ENCODE data around the gene KLHL40. TPM values are rescaled to one million over a fixed set of nuclear protein-coding genes. Genes with fewer than 3 reads are reported as not detected.

The KLHL40 gene
- total and polyA plus RNA-seq, 2 donors (not counting 3 experiments of a cell fraction or from before 2014, with no cell fraction given), result not detected

DNA sequence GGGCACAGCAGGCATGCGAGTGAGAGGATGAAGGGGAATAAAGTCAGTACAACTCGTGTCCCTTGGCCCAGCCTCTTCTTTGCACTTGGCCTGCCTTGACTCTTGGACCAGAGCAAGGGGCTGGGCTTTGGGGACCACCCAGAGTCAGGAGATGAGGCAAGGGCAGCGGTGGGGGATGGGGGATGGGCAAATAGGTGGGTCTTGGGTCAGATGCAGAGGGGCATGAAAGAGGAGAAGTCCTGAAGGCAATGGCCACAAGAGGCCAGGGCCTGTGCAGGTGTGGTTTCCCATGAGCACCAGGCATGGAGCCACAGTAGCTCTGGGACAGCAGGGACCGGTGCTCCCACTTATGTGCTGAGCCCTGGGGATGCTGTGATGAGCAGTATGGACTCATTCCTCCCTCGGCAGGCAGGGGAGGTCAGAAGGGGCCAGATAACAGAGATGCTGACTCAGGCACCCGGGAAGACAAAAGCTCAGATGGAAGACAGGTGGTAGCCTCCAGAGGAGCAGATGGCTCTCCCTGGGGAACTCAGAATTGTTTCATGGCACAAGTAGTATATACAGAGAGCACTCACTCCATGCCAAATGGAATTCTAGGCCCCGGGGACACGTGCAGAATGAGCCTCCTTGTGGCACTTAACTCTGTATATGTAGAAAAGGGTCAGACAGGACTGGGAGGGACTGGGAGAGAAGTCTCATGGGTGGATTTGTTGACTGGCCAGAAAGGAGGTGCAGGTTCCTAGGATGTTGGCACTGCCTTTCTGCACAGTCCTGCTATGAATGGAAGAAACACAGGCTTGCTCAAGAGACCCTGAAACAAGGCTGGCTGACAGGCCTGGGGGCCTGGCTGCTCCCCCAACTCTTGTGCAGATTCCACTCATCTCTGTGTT is 17.6 kb upstream of the KLHL40 start:
- no TSS peak for BruUV-seq (replicated peaks)
- no peaks in the 10 kb centered on the region for H4K20me1 ChIP-seq (replicated peaks; ENCODE audit: control insufficient read depth, extremely low read depth, insufficient read depth, low read length)
- TF ChIP-seq JUN (IDR thresholded peaks at IDR 0.05; ENCODE audit: borderline replicate concordance, insufficient read depth, insufficient read length, low read depth), result no peak
- TF ChIP-seq POLR2A (IDR thresholded peaks at IDR 0.05; ENCODE audit: low read depth, low read length), result peak; percentile 41
- no peak for TF ChIP-seq MYC (IDR thresholded peaks at IDR 0.05; ENCODE audit: low read depth, low read length)
- no peak for TF ChIP-seq FOS (IDR thresholded peaks at IDR 0.05; ENCODE audit: borderline replicate concordance, insufficient read depth, low read length)
- no peak overlapping the region for H3K27ac ChIP-seq (ENCODE audit: insufficient read depth, low read depth, low read length)
- no peaks in the 10 kb centered on the region for H3K9me3 ChIP-seq (replicated peaks; ENCODE audit: control insufficient read depth, insufficient read depth, low read length)
- DNase-seq (ENCODE audit: low read depth, low spot score) (no peak), FAIRE-seq (no peak)
- POLR2A ChIA-PET, result no interaction called here
- H3K9ac ChIP-seq (replicated peaks; ENCODE audit: extremely low read depth, insufficient read depth, low read length), result no peak overlapping the region
- dilution Hi-C loops (cut with MboI; ENCODE audit: extremely low pct_ligation_motif_present, low sequenced_read_pairs) (no loop called here), intact Hi-C loops (cut with micrococcal nuclease) (no loop called here)
- H3K4me2 ChIP-seq (ENCODE audit: insufficient read depth, low read length), result no peak overlapping the region
- H3K4me3 ChIP-seq (replicated peaks in 1 of 3; ENCODE audit: insufficient read depth in 1 of 3, low read depth in 1 of 3, low read length in 3 of 3), result no peak overlapping the region
- H3K9me1 ChIP-seq (replicated peaks; ENCODE audit: control insufficient read depth, extremely low read depth, insufficient read depth, low read length), result no peaks in the 10 kb centered on the region
- no peaks in the 10 kb centered on the region for H3K4me1 ChIP-seq (ENCODE audit: control insufficient read depth, extremely low read depth, insufficient read depth, low read length)
- no peak overlapping the region for H2AFZ ChIP-seq (ENCODE audit: low read depth, low read length)
- no peaks in the 10 kb centered on the region for H3K27me3 ChIP-seq (ENCODE audit: control insufficient read depth in 2 of 2, insufficient read depth in 2 of 2, low read length in 2 of 2)
- peaks cover 0 to under 1% of the 10 kb centered on the region in 2 experiments for H3K36me3 ChIP-seq (ENCODE audit: control insufficient read depth in 2 of 2, extremely low read depth in 1 of 2, insufficient read depth in 2 of 2, low read length in 2 of 2)
- CTCF ChIA-PET, result no interaction called here
- H3K79me2 ChIP-seq (ENCODE audit: control insufficient read depth, insufficient read depth, low read length), result no peaks in the 10 kb centered on the region

DNA sequence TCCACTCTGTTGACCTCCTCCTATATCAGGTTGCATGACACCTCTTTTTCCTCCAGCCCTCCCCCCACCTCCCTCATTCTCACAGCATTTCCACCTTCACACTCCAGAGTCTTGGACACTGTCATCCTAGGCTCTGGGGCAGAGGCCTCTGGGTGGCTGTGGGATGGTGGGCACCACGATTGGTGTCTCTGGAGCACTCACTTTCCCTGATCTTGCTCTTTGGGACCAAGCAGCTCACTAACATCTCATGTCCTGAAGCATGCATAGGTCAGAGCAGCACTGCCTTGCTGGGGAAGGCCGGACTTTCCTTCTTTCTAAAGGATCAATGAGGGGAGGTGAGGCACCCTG is 16.9 kb upstream of the KLHL40 start:
- no peaks in the 10 kb centered on the region for H3K27me3 ChIP-seq (ENCODE audit: control insufficient read depth in 2 of 2, insufficient read depth in 2 of 2, low read length in 2 of 2)
- no peak overlapping the region for H3K9ac ChIP-seq (replicated peaks; ENCODE audit: extremely low read depth, insufficient read depth, low read length)
- CTCF ChIA-PET, result interaction anchor here (1.7 kb wide), 1 partner anchor 10 kb away, joined by 4 read pairs; no protein-coding TSS in a partner anchor
- TF ChIP-seq POLR2A (IDR thresholded peaks at IDR 0.05; ENCODE audit: low read depth, low read length), result no peak
- no peak for TF ChIP-seq POLR2AphosphoS5 (IDR thresholded peaks at IDR 0.05; ENCODE audit: insufficient read depth, low read depth, low read length)
- no peaks in the 10 kb centered on the region for H3K9me1 ChIP-seq (replicated peaks; ENCODE audit: control insufficient read depth, extremely low read depth, insufficient read depth, low read length)
- DNase-seq (ENCODE audit: low read depth, low spot score) (no peak), FAIRE-seq (no peak)
- H3K79me2 ChIP-seq (ENCODE audit: control insufficient read depth, insufficient read depth, low read length), result no peaks in the 10 kb centered on the region
- no peak overlapping the region for H3K4me2 ChIP-seq (ENCODE audit: insufficient read depth, low read length)
- H2AFZ ChIP-seq (ENCODE audit: low read depth, low read length), result no peak overlapping the region
- H3K36me3 ChIP-seq (ENCODE audit: control insufficient read depth in 2 of 2, extremely low read depth in 1 of 2, insufficient read depth in 2 of 2, low read length in 2 of 2), result no peaks in the 10 kb centered on the region
- intact Hi-C loops (cut with micrococcal nuclease), result no loop called here
- H3K4me3 ChIP-seq (replicated peaks in 1 of 3; ENCODE audit: insufficient read depth in 1 of 3, low read depth in 1 of 3, low read length in 3 of 3), result no peak overlapping the region
- H3K27ac ChIP-seq (ENCODE audit: insufficient read depth, low read depth, low read length), result no peak overlapping the region
- no peaks in the 10 kb centered on the region for H4K20me1 ChIP-seq (replicated peaks; ENCODE audit: control insufficient read depth, extremely low read depth, insufficient read depth, low read length)
- dilution Hi-C loops (cut with MboI; ENCODE audit: extremely low pct_ligation_motif_present, low sequenced_read_pairs), result no loop called here
- BruUV-seq (replicated peaks), result no TSS peak
- POLR2A ChIA-PET, result no interaction called here
- H3K9me3 ChIP-seq (replicated peaks; ENCODE audit: control insufficient read depth, insufficient read depth, low read length), result no peaks in the 10 kb centered on the region
- H3K4me1 ChIP-seq (ENCODE audit: control insufficient read depth, extremely low read depth, insufficient read depth, low read length), result no peaks in the 10 kb centered on the region
